ENCODE measurements around the gene ASGR1. TPM values are rescaled to one million over a fixed set of nuclear protein-coding genes. Genes with fewer than 3 reads are reported as not detected.
A peak's percentile ranks its signal among the peaks of the same experiment; 100 is the strongest.

Gene ASGR1
- total and polyA plus RNA-seq, 4 donors, result 127 to 728 (median 471) TPM

DNA sequence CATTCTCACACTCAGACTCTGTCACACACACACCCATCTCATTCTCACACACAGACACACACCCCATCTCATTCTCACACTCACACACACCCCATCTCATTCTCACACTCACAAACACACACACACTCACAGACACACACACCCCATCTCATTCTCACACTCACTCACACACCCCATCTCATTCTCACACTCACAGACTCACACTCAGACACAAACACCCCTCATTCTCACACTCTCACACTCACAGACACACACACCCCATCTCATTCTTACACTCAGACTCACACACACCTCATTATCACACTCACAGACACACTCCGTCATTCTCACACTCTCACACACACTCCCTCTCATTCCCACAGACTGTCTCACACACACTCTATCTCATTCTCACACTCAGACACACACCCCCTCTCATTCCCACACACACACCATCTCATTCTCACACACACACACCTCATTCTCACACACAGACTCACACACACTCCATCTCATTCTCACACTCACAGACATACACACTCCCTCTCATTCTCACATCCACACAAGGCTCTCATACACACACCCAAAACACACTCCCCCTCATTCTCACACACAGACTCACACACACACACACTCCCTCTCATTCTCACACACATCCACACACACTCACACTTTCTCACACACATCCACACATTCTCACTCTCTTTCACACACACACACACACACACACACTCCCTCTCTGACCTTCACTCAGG is 2.9 kb downstream of the ASGR1 start:
- no peak for DNase-seq (ENCODE audit: low spot score)
- no peaks in the 10 kb centered on the region for H3K9me3 ChIP-seq (ENCODE audit: control insufficient read depth in 4 of 4, low read length in 3 of 4)
- peak overlapping the region in 1 of 2 donors; percentile 57 for H3K9ac ChIP-seq (ENCODE audit: low read depth in 1 of 2, low read length in 2 of 2)
- 90% methylated on average over 1 of the region's 1 CpG for WGBS
- peaks cover 0 to 14% (median 0%) of the 10 kb centered on the region in 4 donors for H3K36me3 ChIP-seq (ENCODE audit: control insufficient read depth in 4 of 4, insufficient read depth in 3 of 4, low read depth in 1 of 4, low read length in 3 of 4)
- H3K4me1 ChIP-seq (ENCODE audit: control insufficient read depth in 4 of 4, insufficient read depth in 4 of 4, low read length in 3 of 4), result peaks cover 5 to 52% (median 30%) of the 10 kb centered on the region in 4 donors
- H3K4me3 ChIP-seq (ENCODE audit: low read depth in 1 of 3, low read length in 3 of 3), result peak overlapping the region in 2 of 3 donors; percentile 54 to 81
- peak overlapping the region in 1 of 2 donors; percentile 48 for H3K27ac ChIP-seq (ENCODE audit: low read depth in 1 of 2, low read length in 2 of 2)
- TF ChIP-seq YY1 (IDR thresholded peaks at IDR 0.05) (no peak), TAF1 (conservative IDR thresholded peaks at IDR 0.05) (no peak), RAD21 (IDR thresholded peaks at IDR 0.05) (no peak), FOXA2 (IDR thresholded peaks at IDR 0.05) (no peak), NR2F2 (IDR thresholded peaks at IDR 0.05) (no peak)
- TF ChIP-seq, protein P1, sequence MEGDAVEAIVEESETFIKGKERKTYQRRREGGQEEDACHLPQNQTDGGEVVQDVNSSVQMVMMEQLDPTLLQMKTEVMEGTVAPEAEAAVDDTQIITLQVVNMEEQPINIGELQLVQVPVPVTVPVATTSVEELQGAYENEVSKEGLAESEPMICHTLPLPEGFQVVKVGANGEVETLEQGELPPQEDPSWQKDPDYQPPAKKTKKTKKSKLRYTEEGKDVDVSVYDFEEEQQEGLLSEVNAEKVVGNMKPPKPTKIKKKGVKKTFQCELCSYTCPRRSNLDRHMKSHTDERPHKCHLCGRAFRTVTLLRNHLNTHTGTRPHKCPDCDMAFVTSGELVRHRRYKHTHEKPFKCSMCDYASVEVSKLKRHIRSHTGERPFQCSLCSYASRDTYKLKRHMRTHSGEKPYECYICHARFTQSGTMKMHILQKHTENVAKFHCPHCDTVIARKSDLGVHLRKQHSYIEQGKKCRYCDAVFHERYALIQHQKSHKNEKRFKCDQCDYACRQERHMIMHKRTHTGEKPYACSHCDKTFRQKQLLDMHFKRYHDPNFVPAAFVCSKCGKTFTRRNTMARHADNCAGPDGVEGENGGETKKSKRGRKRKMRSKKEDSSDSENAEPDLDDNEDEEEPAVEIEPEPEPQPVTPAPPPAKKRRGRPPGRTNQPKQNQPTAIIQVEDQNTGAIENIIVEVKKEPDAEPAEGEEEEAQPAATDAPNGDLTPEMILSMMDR (IDR thresholded peaks at IDR 0.05; ENCODE audit: low read depth, low read length, missing input control), result no peak
- no peaks in the 10 kb centered on the region for H3K27me3 ChIP-seq (ENCODE audit: control insufficient read depth in 4 of 4, insufficient read depth in 4 of 4, low read length in 3 of 4)

DNA sequence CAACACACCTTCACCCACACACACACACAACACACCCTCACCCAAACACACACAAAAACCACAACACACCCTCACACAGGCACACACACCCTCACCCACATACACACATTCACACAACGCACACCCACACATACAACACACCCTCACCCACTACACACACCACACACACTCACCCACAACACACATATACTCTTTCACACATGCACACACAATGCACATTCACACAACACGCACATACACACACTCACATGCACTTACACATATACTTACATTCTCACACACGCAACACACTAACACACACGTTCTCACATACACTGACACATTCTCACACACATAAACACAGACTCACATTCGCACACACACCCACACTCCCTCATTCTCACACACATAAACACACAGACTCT is 3.8 kb downstream of the ASGR1 start:
- Histone ChIP-seq H3K9me3 (ENCODE audit: control insufficient read depth in 4 of 4, low read length in 3 of 4) (no peaks in the 10 kb centered on the region), H3K4me3 (ENCODE audit: low read depth in 1 of 3, low read length in 3 of 3) (no peak overlapping the region), H3K36me3 (ENCODE audit: control insufficient read depth in 4 of 4, insufficient read depth in 3 of 4, low read depth in 1 of 4, low read length in 3 of 4) (peaks cover 0 to 15% (median 0%) of the 10 kb centered on the region in 4 donors), H3K4me1 (ENCODE audit: control insufficient read depth in 4 of 4, insufficient read depth in 4 of 4, low read length in 3 of 4) (peaks cover 3 to 54% (median 29%) of the 10 kb centered on the region in 4 donors), H3K27me3 (ENCODE audit: control insufficient read depth in 4 of 4, insufficient read depth in 4 of 4, low read length in 3 of 4) (no peaks in the 10 kb centered on the region), H3K9ac (ENCODE audit: low read depth in 1 of 2, low read length in 2 of 2) (no peak overlapping the region), H3K27ac (ENCODE audit: low read depth in 1 of 2, low read length in 2 of 2) (peak overlapping the region in 1 of 2 donors; percentile 8)
- 81% methylated on average over 5 of the region's 5 CpGs for WGBS
- no peak for DNase-seq (ENCODE audit: low spot score)
- TF ChIP-seq EGR1 (IDR thresholded peaks at IDR 0.05; ENCODE audit: low read depth in 2 of 2), result no peak
- no peak for TF ChIP-seq JUND (IDR thresholded peaks at IDR 0.05)

DNA sequence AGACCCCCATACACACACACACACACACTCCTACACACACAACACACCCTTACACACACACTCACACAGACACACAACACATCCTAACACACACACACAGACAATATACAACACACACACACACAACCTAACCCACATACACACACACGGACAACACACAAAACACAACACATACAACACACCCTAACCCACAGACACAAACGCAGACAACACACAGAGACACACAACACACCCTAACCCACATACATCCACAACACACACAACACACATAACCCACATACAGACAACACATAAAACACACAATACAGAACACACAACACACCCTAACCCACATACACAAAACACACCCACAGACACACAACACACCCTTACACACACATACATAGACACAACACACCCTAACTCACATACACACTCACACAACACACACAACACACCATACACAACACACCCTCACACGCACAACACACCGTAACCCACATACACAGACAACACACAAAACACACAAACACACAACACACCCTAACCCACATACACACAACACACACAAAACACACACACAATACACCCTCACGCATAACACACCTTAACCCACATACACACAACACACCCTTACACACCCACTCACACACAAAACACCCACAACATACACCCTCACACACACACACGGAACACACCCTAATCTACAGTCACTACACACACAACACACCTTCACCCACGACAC is 4.4 kb downstream of the ASGR1 start:
- Histone ChIP-seq H3K4me1 (ENCODE audit: control insufficient read depth in 4 of 4, insufficient read depth in 4 of 4, low read length in 3 of 4) (peaks cover 6 to 55% (median 31%) of the 10 kb centered on the region in 4 donors), H3K4me3 (ENCODE audit: low read depth in 1 of 3, low read length in 3 of 3) (no peak overlapping the region), H3K9ac (ENCODE audit: low read depth in 1 of 2, low read length in 2 of 2) (no peak overlapping the region), H3K36me3 (ENCODE audit: control insufficient read depth in 4 of 4, insufficient read depth in 3 of 4, low read depth in 1 of 4, low read length in 3 of 4) (peaks cover 0 to 19% (median 0%) of the 10 kb centered on the region in 4 donors), H3K27me3 (ENCODE audit: control insufficient read depth in 4 of 4, insufficient read depth in 4 of 4, low read length in 3 of 4) (no peaks in the 10 kb centered on the region), H3K27ac (ENCODE audit: low read depth in 1 of 2, low read length in 2 of 2) (peak overlapping the region; percentile 4 to 8), H3K9me3 (ENCODE audit: control insufficient read depth in 4 of 4, low read length in 3 of 4) (no peaks in the 10 kb centered on the region)
- no peak for TF ChIP-seq JUND (IDR thresholded peaks at IDR 0.05)
- TF ChIP-seq FOXA2 (IDR thresholded peaks at IDR 0.05), result no peak
- TF ChIP-seq YY1 (IDR thresholded peaks at IDR 0.05), result no peak
- DNase-seq (ENCODE audit: low spot score), result no peak
- 72% methylated on average over 7 of the region's 7 CpGs for WGBS
